Peyer's patch (tissue), 4 donors: ENCODE results near the gene TPPP2. TPM values are rescaled to one million over a fixed set of nuclear protein-coding genes. Genes with fewer than 3 reads are reported as not detected.

ENCODE experiments used
- DNase-seq, 3 donors: peaks; one replicate each; pipeline ENCODE4 v3.0.0-alpha.2; 2017 to 2019
- H3K27ac ChIP-seq, 4 donors: fragments of 200-600 bp; sonication (generic); one replicate each; pipeline ENCODE4 v1.5.1; 2016 to 2019
- H3K27me3 ChIP-seq, 2 donors: fragments of 200-600 bp; sonication (generic); one replicate each; pipeline ENCODE4 v1.5.1; 2019
- H3K36me3 ChIP-seq, 3 donors: fragments of 200-600 bp; sonication (generic); one replicate each; pipeline ENCODE4 v1.5.1; 2016 to 2019
- H3K4me1 ChIP-seq, 4 donors: fragments of 200-600 bp; sonication (generic); one replicate each; pipeline ENCODE4 v1.5.1; 2016 to 2019
- H3K4me3 ChIP-seq, 4 donors: fragments of 200-600 bp; sonication (generic); 1 replicate in 3 of 4; 2 replicates in 1 of 4; pipeline ENCODE4 v1.5.1; 2016 to 2019; ENCODE audit warnings: mild to moderate bottlenecking in 1 of 4
- H3K9me3 ChIP-seq, 4 donors: fragments of 200-600 bp; sonication (generic); one replicate each; pipeline ENCODE4 v1.5.1; 2016 to 2019; ENCODE audit warnings: mild to moderate bottlenecking in 1 of 4
- CTCF ChIP-seq, 6 experiments: fragments of 450-650 bp in 4 of 6; fragments of 200-600 bp in 2 of 6; sonication (generic) in 1 of 6; IDR thresholded peaks; one replicate each; pipeline ENCODE4 v1.5.1; 2017 to 2019; ENCODE audit warnings: antibody characterized with exemption in 6 of 6, mild to moderate bottlenecking in 3 of 6, moderate library complexity in 1 of 6
- POLR2A ChIP-seq, 2 donors: fragments of 450-650 bp; IDR thresholded peaks; one replicate each; pipeline ENCODE4 v1.5.1; 2017; ENCODE audit warnings: antibody characterized with exemption in 2 of 2, mild to moderate bottlenecking in 2 of 2, moderate library complexity in 2 of 2
- total RNA-seq, 4 donors: library from RNA; depleted of rRNA; stranded (reverse); fragments of >200 nt; gene quantifications; one replicate each; pipeline ENCODE4 v1.1.0, GENCODE V29; 2016

The TPPP2 gene
- total RNA-seq, 4 donors from 2014 or later = not detected

- no peak for DNase-seq
- TF ChIP-seq CTCF (IDR thresholded peaks at IDR 0.05) (no peak), POLR2A (IDR thresholded peaks at IDR 0.05) (no peak)
- Histone ChIP-seq H3K27me3 (no peaks in the 10 kb centered on the region), H3K27ac (peak overlapping the region in 1 of 4 donors; percentile 86), H3K4me1 (peaks cover 0 to 21% (median 3%) of the 10 kb centered on the region in 4 donors), H3K36me3 (peaks cover 0 to 35% (median 0%) of the 10 kb centered on the region in 3 donors), H3K4me3 (peak overlapping the region in 2 of 4 donors; percentile 76 to 83), H3K9me3 (no peaks in the 10 kb centered on the region)
Measured at GRCh38 chr14:21023174-21023573, 6.8 kb upstream of the TPPP2 start.

DNA sequence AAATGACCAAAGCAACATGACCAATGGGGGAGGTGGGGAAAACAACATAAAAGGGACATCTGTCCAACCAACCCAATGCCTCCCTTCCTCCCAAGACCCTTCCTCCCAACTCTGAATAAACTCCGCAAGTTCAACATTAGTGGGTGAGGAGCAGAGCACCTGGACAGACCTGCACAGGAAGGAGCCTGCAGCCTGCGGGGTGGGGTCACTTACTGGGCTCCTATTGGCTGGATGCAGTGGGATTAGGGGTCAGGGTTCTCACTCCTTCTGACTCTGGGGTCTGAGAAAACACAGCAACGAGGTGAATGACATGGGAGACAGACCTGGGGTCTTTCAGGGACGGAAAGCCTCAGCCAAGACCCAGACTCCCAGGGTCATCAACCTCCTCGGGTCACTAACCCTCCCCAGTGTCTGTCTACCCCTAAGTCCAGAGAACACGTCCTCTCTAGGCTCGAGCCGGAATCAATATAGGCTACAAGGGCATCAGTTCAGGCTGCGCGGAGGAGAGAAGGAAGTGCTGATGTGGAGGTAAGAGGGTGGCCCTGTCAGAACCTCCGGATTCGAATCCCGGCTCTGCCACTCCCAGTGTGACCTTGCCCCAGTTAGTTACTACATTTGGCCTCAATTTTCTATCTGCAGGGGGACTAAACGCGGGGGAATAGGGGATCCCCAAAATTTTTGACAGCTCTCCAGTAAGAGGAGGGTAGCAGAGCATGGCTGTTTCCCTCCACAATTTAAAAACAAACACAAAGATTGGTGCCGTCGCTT, 6.0 kb upstream of the TPPP2 start:
- Histone ChIP-seq H3K27ac (peak overlapping the region; percentile 77 to 86 (median 82)), H3K4me1 (peaks cover 0 to 21% (median 3%) of the 10 kb centered on the region in 4 donors), H3K36me3 (peaks cover 0 to 28% (median 0%) of the 10 kb centered on the region in 3 donors), H3K4me3 (peak overlapping the region; percentile 76 to 94 (median 81)), H3K27me3 (no peaks in the 10 kb centered on the region), H3K9me3 (no peaks in the 10 kb centered on the region)
- no peak for TF ChIP-seq CTCF (IDR thresholded peaks at IDR 0.05)
- TF ChIP-seq POLR2A (IDR thresholded peaks at IDR 0.05) = no peak
- peak in 1 of 3 donors; percentile 27 for DNase-seq

DNA sequence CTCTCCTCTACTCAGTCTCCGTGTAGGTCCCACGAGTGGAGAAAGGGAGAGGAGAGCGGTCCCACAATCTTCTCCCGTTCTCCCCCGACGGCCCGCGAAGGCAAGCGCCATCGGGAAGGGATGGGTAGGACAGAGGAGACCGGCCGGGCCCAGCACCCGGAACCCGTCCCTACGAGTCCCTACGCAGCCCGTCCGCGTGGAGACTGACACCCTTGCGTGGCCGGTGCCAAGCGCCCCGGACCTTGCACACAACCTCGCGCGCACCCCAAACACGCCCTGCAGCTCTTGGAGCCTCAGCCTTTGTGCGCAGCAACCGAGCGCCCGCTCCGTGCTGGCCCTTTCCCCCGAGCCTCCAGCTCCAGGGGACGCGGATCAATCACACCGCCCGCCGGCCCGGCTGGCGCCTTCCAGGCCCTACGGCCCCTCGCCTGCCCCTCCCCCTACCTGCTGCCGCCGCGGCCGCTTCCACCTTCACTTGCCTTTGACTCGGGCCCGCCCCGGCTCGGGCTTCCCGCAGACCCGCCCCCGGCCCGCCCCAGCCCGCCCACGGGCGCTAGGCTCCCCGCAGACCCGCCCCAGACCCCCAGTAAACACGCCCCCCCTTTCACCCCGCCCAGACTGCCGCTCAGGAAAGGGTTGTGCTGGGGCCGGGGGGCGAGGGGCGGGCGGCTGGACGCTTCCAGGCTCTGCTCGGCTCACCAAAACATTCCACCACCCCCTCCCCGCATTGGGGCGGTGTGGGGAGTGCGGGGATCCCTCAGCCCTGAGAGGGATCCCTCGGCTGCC, 5.2 kb upstream of the TPPP2 start, which contains the start of gene NDRG2:
Gene NDRG2 (minus strand): TSS at position 477 of the 786 bp plus-strand sequence. CDS start 1,746 bp downstream, outside the sequence.
- TF ChIP-seq CTCF (IDR thresholded peaks at IDR 0.05) = no peak
- TF ChIP-seq POLR2A (IDR thresholded peaks at IDR 0.05) = peak; percentile 48 to 49
- peak within 1 kb of the TSS; percentile 76 to 94 (median 81) for H3K4me3 ChIP-seq
- H3K4me1 ChIP-seq = peaks cover 0 to 21% (median 3%) of the 10 kb centered on the region in 4 donors

DNA sequence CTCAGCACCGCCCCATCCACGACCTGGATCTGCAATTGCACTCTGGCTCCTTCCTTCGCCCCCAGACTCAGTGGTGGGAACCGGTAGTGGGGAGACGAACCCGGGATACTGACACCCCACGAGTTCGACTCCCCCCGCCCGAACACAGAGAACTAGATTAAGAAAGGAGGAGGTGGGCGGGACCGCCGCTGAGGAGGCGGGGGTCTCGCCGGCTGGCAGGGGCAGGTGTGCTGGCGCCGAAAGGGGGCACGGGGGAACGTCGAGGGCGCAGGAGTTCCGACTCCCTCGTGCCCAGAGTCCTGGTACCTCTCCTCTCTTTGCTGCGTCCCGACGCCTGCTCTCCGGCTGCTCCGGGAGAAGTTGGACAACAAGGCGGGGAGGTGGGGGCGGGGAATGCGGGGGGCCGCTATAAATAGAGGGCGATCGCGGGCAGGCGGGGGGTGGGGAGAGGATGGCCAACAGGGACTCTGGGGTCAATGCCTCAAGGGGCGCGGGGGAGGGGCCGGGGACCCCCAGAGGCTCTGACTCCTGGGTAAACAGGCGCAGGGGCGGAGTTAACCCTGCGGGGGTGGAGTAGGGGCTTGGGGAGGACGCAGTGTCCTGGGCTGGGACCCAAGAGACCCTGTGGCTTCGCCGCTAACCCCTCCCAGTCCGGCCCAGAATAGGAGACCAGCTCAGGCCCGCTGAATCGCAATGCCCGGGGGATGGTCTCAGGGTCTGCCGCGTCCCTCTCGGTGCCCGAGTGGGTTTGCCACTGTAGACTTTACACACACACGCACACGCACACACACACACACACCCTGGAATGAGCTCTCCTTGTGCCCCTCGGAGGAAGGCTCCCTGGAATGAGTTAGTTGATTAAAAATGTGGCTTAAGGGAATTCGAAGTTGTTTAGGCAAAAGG, 4.4 kb upstream of the TPPP2 start:
- no peaks in the 10 kb centered on the region for H3K27me3 ChIP-seq
- H3K4me3 ChIP-seq = peak overlapping the region; percentile 76 to 94 (median 81)
- H3K9me3 ChIP-seq = no peaks in the 10 kb centered on the region
- peak; percentile 32 to 76 (median 63) for DNase-seq
- H3K27ac ChIP-seq = peak overlapping the region; percentile 77 to 86 (median 82)
- TF ChIP-seq CTCF (IDR thresholded peaks at IDR 0.05) (peak in 1 of 6 experiments; percentile 12), POLR2A (IDR thresholded peaks at IDR 0.05) (no peak)
- H3K4me1 ChIP-seq = peaks cover 0 to 21% (median 3%) of the 10 kb centered on the region in 4 donors
- peaks cover 0 to 13% (median 0%) of the 10 kb centered on the region in 3 donors for H3K36me3 ChIP-seq

More for the DNA sequence above, 5.2 kb upstream of the TPPP2 start, which contains the start of gene NDRG2:
- peak; percentile 84 to 93 (median 90) for DNase-seq
- H3K9me3 ChIP-seq = no peaks in the 10 kb centered on the region
- no peaks in the 10 kb centered on the region for H3K27me3 ChIP-seq
- H3K27ac ChIP-seq = peak within 1 kb of the TSS; percentile 77 to 86 (median 82)
- peaks cover 0 to 20% (median 0%) of the 10 kb centered on the region in 3 donors for H3K36me3 ChIP-seq
